Endothelial cell of umbilical vein (primary cell): ENCODE measurements around the gene APC2. TPM values are rescaled to one million over a fixed set of nuclear protein-coding genes. Genes with fewer than 3 reads are reported as not detected.

ENCODE experiments used
- BruUV-seq: library from RNA; stranded (reverse); fragments of 400-500 nt; replicated peaks from 2 replicates; lab custom pipeline; 2021; lab: Mats Ljungman, UMichigan
- CTCF ChIA-PET: fragments of 300-600, 350-600 bp; sonication (Branson Sonifier 250); formaldehyde crosslinking; loops from one replicate; lab custom pipeline; 2021; ENCODE audit warnings: antibody characterized with exemption, inconsistent platforms; lab: Charles Lee
- POLR2A ChIA-PET: fragments of 300-600, 350-600 bp; sonication (Branson Sonifier 250); formaldehyde crosslinking; loops from one replicate; lab custom pipeline; 2021; ENCODE audit warnings: antibody characterized with exemption, inconsistent platforms; lab: Charles Lee
- DNase-seq: peaks from one replicate; pipeline ENCODE4 v3.0.0-alpha.2; 2011; ENCODE audit warnings: low read depth, low spot score
- FAIRE-seq: peaks from 2 replicates; lab custom pipeline; 2011; peaks lifted over from hg19 to GRCh38; lab: Jason Lieb, UNC
- H2AFZ ChIP-seq: 2 replicates; pipeline ENCODE4 v1.6.0; 2012; ENCODE audit warnings: low read depth, low read length, control low read depth, inconsistent platforms
- H3K27ac ChIP-seq: 2 replicates; pipeline ENCODE4 v1.5.1; 2011; ENCODE audit warnings: low read depth, mild to moderate bottlenecking, control low read depth, low read length, moderate library complexity; ENCODE audit not compliant: insufficient read depth
- H3K27me3 ChIP-seq, 2 experiments: 2 replicates each; pipeline versions ENCODE4 v1.6.0 to v1.6.1; 2011; ENCODE audit warnings: low read length in 2 of 2, mixed read lengths in 1 of 2; ENCODE audit not compliant: control insufficient read depth in 2 of 2, insufficient read depth in 2 of 2
- H3K36me3 ChIP-seq, 2 experiments: 2 replicates in 1 of 2; 3 replicates in 1 of 2; pipeline ENCODE4 v1.5.1; 2011; ENCODE audit warnings: low read length in 2 of 2, mild to moderate bottlenecking in 1 of 2, moderate library complexity in 1 of 2; ENCODE audit not compliant: control insufficient read depth in 2 of 2, insufficient read depth in 2 of 2; ENCODE audit errors: extremely low read depth in 1 of 2
- H3K4me1 ChIP-seq: 3 replicates; pipeline ENCODE4 v1.5.1; 2011; ENCODE audit warnings: mild to moderate bottlenecking, low read length; ENCODE audit not compliant: control insufficient read depth, insufficient read depth; ENCODE audit errors: extremely low read depth
- H3K4me2 ChIP-seq: 2 replicates; pipeline ENCODE4 v1.6.1; 2011; ENCODE audit warnings: low read length, control low read depth, mixed read lengths; ENCODE audit not compliant: insufficient read depth
- H3K4me3 ChIP-seq, 3 experiments: fragments of 200-600 bp in 1 of 3; sonication (generic), shearing (Covaris generic) in 1 of 3; replicated peaks in 1 of 3; 2 replicates each; pipeline ENCODE4 v1.5.1; 2011 to 2016; ENCODE audit warnings: control low read depth in 3 of 3, low read length in 3 of 3, mild to moderate bottlenecking in 2 of 3, inconsistent platforms in 1 of 3, low read depth in 1 of 3, moderate library complexity in 1 of 3; ENCODE audit not compliant: insufficient read depth in 1 of 3
- H3K79me2 ChIP-seq: 2 replicates; pipeline ENCODE4 v1.6.0; 2012; ENCODE audit warnings: low read length, inconsistent platforms; ENCODE audit not compliant: control insufficient read depth, insufficient read depth
- H3K9ac ChIP-seq: replicated peaks from 2 replicates; pipeline ENCODE3; 2011; ENCODE audit warnings: low read length, control low read depth; ENCODE audit not compliant: insufficient read depth; ENCODE audit errors: extremely low read depth
- H3K9me1 ChIP-seq: replicated peaks from 3 replicates; pipeline ENCODE4 v1.6.0; 2011; ENCODE audit warnings: mild to moderate bottlenecking, low read length; ENCODE audit not compliant: control insufficient read depth, insufficient read depth; ENCODE audit errors: extremely low read depth
- H3K9me3 ChIP-seq: replicated peaks from 2 replicates; pipeline ENCODE4 v1.5.1; 2012; ENCODE audit warnings: low read length, inconsistent platforms; ENCODE audit not compliant: control insufficient read depth, insufficient read depth
- H4K20me1 ChIP-seq: replicated peaks from 2 replicates; pipeline ENCODE3; 2011; ENCODE audit warnings: mild to moderate bottlenecking, low read length; ENCODE audit not compliant: control insufficient read depth, insufficient read depth; ENCODE audit errors: extremely low read depth
- CTCF ChIP-seq, 2 donors: IDR thresholded peaks; 1 replicate in 1 of 2; 2 replicates in 1 of 2; pipeline ENCODE4 v1.5.1; 2011; ENCODE audit warnings: low read length in 2 of 2, mild to moderate bottlenecking in 2 of 2, moderate library complexity in 2 of 2, control low read depth in 1 of 2, inconsistent platforms in 1 of 2, low read depth in 1 of 2; ENCODE audit not compliant: insufficient read depth in 1 of 2; ENCODE audit errors: extremely low read depth in 1 of 2
- EZH2 ChIP-seq: IDR thresholded peaks from 2 replicates; pipeline ENCODE4 v1.6.1; 2012; ENCODE audit warnings: borderline replicate concordance, low read depth, mild to moderate bottlenecking, moderate library complexity, low read length, inconsistent platforms; ENCODE audit not compliant: severe bottlenecking
- FOS ChIP-seq: IDR thresholded peaks from 2 replicates; pipeline ENCODE4 v1.6.1; 2011; ENCODE audit warnings: mild to moderate bottlenecking, low read length, moderate library complexity, borderline replicate concordance; ENCODE audit not compliant: insufficient read depth
- GATA2 ChIP-seq: IDR thresholded peaks from 2 replicates; pipeline ENCODE4 v1.7.0; 2011; ENCODE audit warnings: low read depth, mild to moderate bottlenecking, moderate library complexity, mixed read lengths, low read length; ENCODE audit not compliant: insufficient read length, insufficient read depth
- JUN ChIP-seq: IDR thresholded peaks from 2 replicates; pipeline ENCODE4 v1.6.1; 2011; ENCODE audit warnings: borderline replicate concordance, low read depth; ENCODE audit not compliant: insufficient read length, insufficient read depth
- MAX ChIP-seq: IDR thresholded peaks from 2 replicates; pipeline ENCODE4 v1.6.1; 2011; ENCODE audit not compliant: insufficient read depth, insufficient read length
- MYC ChIP-seq: IDR thresholded peaks from one replicate; pipeline ENCODE4 v1.6.1; 2011; ENCODE audit warnings: mild to moderate bottlenecking, low read depth, low read length
- POLR2A ChIP-seq: IDR thresholded peaks from 2 replicates; pipeline ENCODE4 v1.6.1; 2012; ENCODE audit warnings: low read depth, mild to moderate bottlenecking, control low read depth, low read length
- dilution Hi-C: fragments of 300-500 bp; cut with MboI; formaldehyde crosslinking; loops from one replicate; pipeline ENCODE4 v1.15.0; 2019; ENCODE audit warnings: low sequenced_read_pairs; ENCODE audit not compliant: extremely low pct_ligation_motif_present
- intact Hi-C: fragments of 100-400 bp; cut with micrococcal nuclease; formaldehyde crosslinking; loops from one replicate; pipeline ENCODE4 v1.10.0; 2022
- polyA plus RNA-seq, 4 experiments: library from polyadenylated mRNA; depleted of rRNA in 3 of 4; stranded (reverse) in 3 of 4; unstranded in 1 of 4; fragments of >200 nt; gene quantifications; 2 replicates each; pipeline versions ENCODE4 v1.2.1 to v1.2.3, GENCODE V29; 2011 to 2012; ENCODE audit warnings: missing spikeins in 1 of 4
- total RNA-seq: library from RNA; stranded (reverse); gene quantifications from 2 replicates; pipeline ENCODE4 v1.2.3, GENCODE V29; 2021

The APC2 gene
- total and polyA plus RNA-seq, 2 donors (not counting 3 experiments of a cell fraction or from before 2014, with no cell fraction given), result 0.01 to 0.04 TPM

GRCh38 chr19:1471010-1471514, 21.1 kb downstream of the APC2 start:
- Histone ChIP-seq H3K4me2 (no peak overlapping the region), H3K27ac (no peak overlapping the region), H3K4me3 (no peak overlapping the region), H4K20me1 (no peaks in the 10 kb centered on the region), H3K9me3 (no peaks in the 10 kb centered on the region), H3K4me1 (peaks cover 5% of the 10 kb centered on the region), H2AFZ (no peak overlapping the region), H3K79me2 (no peaks in the 10 kb centered on the region), H3K36me3 (peaks cover 0 to 1% of the 10 kb centered on the region in 2 experiments), H3K9me1 (no peaks in the 10 kb centered on the region), H3K27me3 (peaks cover 39 to 71% of the 10 kb centered on the region in 2 experiments), H3K9ac (no peak overlapping the region)
- POLR2A ChIA-PET, result no interaction called here
- intact Hi-C loops, result loop anchor here (2.0 kb wide), 1 partner anchor 20 kb away; the partner anchor contains the start of genes PCSK4 and REEP6
- DNase-seq (no peak), FAIRE-seq (peak; percentile 56)
- BruUV-seq, result no TSS peak
- CTCF ChIA-PET, result interaction anchor here (1.2 to 1.8 kb wide), 2 partner anchors 26 to 75 kb away, joined by 4 to 6 read pairs; no protein-coding TSS in a partner anchor
- dilution Hi-C loops, result no loop called here
- TF ChIP-seq EZH2 (peak; percentile 38), CTCF (IDR thresholded peaks at IDR 0.05; ENCODE audit: extremely low read depth in 1 of 2, insufficient read depth in 1 of 2, low read depth in 1 of 2, low read length in 2 of 2) (no peak)

GRCh38 chr19:1471515-1472160, 21.7 kb downstream of the APC2 start:
- H3K9ac ChIP-seq, result no peak overlapping the region
- intact Hi-C loops (loop anchor here (2.0 kb wide), 1 partner anchor 19 kb away; the partner anchor contains the start of genes PCSK4 and REEP6), dilution Hi-C loops (no loop called here)
- no peaks in the 10 kb centered on the region for H3K79me2 ChIP-seq
- H2AFZ ChIP-seq, result no peak overlapping the region
- no peak overlapping the region for H3K27ac ChIP-seq
- H3K4me2 ChIP-seq, result no peak overlapping the region
- no peak overlapping the region for H3K4me3 ChIP-seq
- ChIA-PET CTCF (interaction anchor here (1.2 to 1.8 kb wide), 3 partner anchors 13 to 74 kb away, joined by 3 to 6 read pairs (median 4); no protein-coding TSS in a partner anchor), POLR2A (no interaction called here)
- H3K36me3 ChIP-seq, result peaks cover 0 to 3% of the 10 kb centered on the region in 2 experiments
- BruUV-seq, result no TSS peak
- H3K4me1 ChIP-seq, result peaks cover 5% of the 10 kb centered on the region
- no peaks in the 10 kb centered on the region for H3K9me1 ChIP-seq
- FAIRE-seq, result no peak
- H3K9me3 ChIP-seq, result no peaks in the 10 kb centered on the region
- H4K20me1 ChIP-seq, result no peaks in the 10 kb centered on the region
- peaks cover 33 to 66% of the 10 kb centered on the region in 2 experiments for H3K27me3 ChIP-seq
- no peak for DNase-seq
- TF ChIP-seq MAX, result no peak
- no peak for TF ChIP-seq FOS
- TF ChIP-seq EZH2, result no peak
- TF ChIP-seq MYC, result no peak
- no peak for TF ChIP-seq CTCF (IDR thresholded peaks at IDR 0.05; ENCODE audit: extremely low read depth in 1 of 2, insufficient read depth in 1 of 2, low read depth in 1 of 2, low read length in 2 of 2)
- TF ChIP-seq JUN, result no peak
- peak; percentile 39 for TF ChIP-seq POLR2A
- TF ChIP-seq GATA2, result no peak
